Colonic mucosa (tissue), 4 donors: Measurements from ENCODE around the gene HLA-DQA1. TPM values are rescaled to one million over a fixed set of nuclear protein-coding genes. Genes with fewer than 3 reads are reported as not detected.

Experiments
- DNase-seq: peaks from one replicate; pipeline ENCODE4 v3.0.0-alpha.2; 2020
- H3K27ac ChIP-seq: fragments of 200-600 bp; one replicate; pipeline ENCODE4 v1.8.0; 2021
- H3K27me3 ChIP-seq: fragments of 200-600 bp; one replicate; pipeline ENCODE4 v1.8.0; 2021
- H3K36me3 ChIP-seq: fragments of 200-600 bp; one replicate; pipeline ENCODE4 v1.8.0; 2021
- H3K4me1 ChIP-seq: fragments of 200-600 bp; one replicate; pipeline ENCODE4 v1.8.0; 2021; ENCODE audit warnings: mild to moderate bottlenecking
- H3K4me3 ChIP-seq: fragments of 200-600 bp; one replicate; pipeline ENCODE4 v1.8.0; 2021
- H3K9ac ChIP-seq, 2 donors: one replicate each; pipeline ENCODE4 v1.7.0; 2013; ENCODE audit warnings: control low read depth in 2 of 2, low read depth in 2 of 2, low read length in 2 of 2
- H3K9me3 ChIP-seq: fragments of 200-600 bp; one replicate; pipeline ENCODE4 v1.8.0; 2021
- intact Hi-C: fragments of 100-400 bp; cut with DNase I; formaldehyde crosslinking; loops from one replicate; pipeline ENCODE4 v1.14.1; 2022
- total RNA-seq, 2 donors: library from RNA; stranded (reverse); fragmentation: NEBNext Ultra II Directional in 1 of 2; extraction: Animal tissue kit (Norgen Biotek cat#: 25700) in 1 of 2; gene quantifications; one replicate each; pipeline ENCODE4 v1.2.1, GENCODE V29; 2021
- TF ChIP-seq, protein P1 (sequence below): fragments of 200-600 bp; IDR thresholded peaks from one replicate; pipeline ENCODE4 v1.8.0; 2022; ENCODE audit warnings: antibody characterized with exemption, mild to moderate bottlenecking
- donor health status: healthy.
- donor health status: DM: no; HTN: no; CAD: no.
- donor health status: DM: no; HTN: no; CAD: no.

Gene HLA-DQA1
- total RNA-seq, 2 donors from 2014 or later: 8.1 to 13.5 TPM

DNA sequence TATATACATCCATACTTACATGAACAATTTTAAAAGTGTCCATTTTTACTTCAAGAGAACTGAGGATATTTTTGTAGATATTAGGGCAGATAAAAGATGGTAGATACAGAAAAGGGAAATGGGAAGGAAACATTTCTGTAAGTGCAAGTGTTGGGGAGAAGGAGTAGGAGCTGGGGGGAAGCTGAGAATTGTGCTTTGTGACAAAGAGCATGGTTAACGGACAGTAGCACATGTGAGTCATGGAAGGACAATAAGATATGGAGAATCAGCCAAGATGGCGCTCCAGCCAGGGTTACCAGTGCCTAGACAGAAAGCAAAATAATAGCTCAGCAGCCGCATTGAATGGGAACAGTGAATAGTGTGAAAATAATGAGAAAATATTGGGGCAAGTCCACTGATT is 34.8 kb upstream of the HLA-DQA1 start:
- no peaks in the 10 kb centered on the region for H3K36me3 ChIP-seq
- no peaks in the 10 kb centered on the region for H3K4me1 ChIP-seq
- intact Hi-C loops: no loop called here
- DNase-seq: no peak
- no peak overlapping the region for H3K9ac ChIP-seq
- TF ChIP-seq, protein P1, sequence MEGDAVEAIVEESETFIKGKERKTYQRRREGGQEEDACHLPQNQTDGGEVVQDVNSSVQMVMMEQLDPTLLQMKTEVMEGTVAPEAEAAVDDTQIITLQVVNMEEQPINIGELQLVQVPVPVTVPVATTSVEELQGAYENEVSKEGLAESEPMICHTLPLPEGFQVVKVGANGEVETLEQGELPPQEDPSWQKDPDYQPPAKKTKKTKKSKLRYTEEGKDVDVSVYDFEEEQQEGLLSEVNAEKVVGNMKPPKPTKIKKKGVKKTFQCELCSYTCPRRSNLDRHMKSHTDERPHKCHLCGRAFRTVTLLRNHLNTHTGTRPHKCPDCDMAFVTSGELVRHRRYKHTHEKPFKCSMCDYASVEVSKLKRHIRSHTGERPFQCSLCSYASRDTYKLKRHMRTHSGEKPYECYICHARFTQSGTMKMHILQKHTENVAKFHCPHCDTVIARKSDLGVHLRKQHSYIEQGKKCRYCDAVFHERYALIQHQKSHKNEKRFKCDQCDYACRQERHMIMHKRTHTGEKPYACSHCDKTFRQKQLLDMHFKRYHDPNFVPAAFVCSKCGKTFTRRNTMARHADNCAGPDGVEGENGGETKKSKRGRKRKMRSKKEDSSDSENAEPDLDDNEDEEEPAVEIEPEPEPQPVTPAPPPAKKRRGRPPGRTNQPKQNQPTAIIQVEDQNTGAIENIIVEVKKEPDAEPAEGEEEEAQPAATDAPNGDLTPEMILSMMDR: no peak
- no peak overlapping the region for H3K27ac ChIP-seq
- H3K4me3 ChIP-seq: no peak overlapping the region
- H3K9me3 ChIP-seq: no peaks in the 10 kb centered on the region
- no peaks in the 10 kb centered on the region for H3K27me3 ChIP-seq

- TF ChIP-seq, protein P1: no peak
- DNase-seq: no peak
- intact Hi-C loops: no loop called here
- no peaks in the 10 kb centered on the region for H3K9me3 ChIP-seq
- no peaks in the 10 kb centered on the region for H3K4me1 ChIP-seq
- H3K27me3 ChIP-seq: no peaks in the 10 kb centered on the region
- H3K9ac ChIP-seq: no peak overlapping the region
- H3K27ac ChIP-seq: no peak overlapping the region
- H3K36me3 ChIP-seq: no peaks in the 10 kb centered on the region
- H3K4me3 ChIP-seq: no peak overlapping the region
Observed at GRCh38 chr6:32603222-32603621, 34.0 kb upstream of the HLA-DQA1 start.

GRCh38 chr6:32603888-32604287 is 33.3 kb upstream of the HLA-DQA1 start:
- H3K36me3 ChIP-seq: no peaks in the 10 kb centered on the region
- H3K9ac ChIP-seq: no peak overlapping the region
- no peaks in the 10 kb centered on the region for H3K4me1 ChIP-seq
- DNase-seq: no peak
- TF ChIP-seq, protein P1: no peak
- H3K9me3 ChIP-seq: no peaks in the 10 kb centered on the region
- H3K4me3 ChIP-seq: no peak overlapping the region
- intact Hi-C loops: no loop called here
- no peaks in the 10 kb centered on the region for H3K27me3 ChIP-seq
- no peak overlapping the region for H3K27ac ChIP-seq

DNA sequence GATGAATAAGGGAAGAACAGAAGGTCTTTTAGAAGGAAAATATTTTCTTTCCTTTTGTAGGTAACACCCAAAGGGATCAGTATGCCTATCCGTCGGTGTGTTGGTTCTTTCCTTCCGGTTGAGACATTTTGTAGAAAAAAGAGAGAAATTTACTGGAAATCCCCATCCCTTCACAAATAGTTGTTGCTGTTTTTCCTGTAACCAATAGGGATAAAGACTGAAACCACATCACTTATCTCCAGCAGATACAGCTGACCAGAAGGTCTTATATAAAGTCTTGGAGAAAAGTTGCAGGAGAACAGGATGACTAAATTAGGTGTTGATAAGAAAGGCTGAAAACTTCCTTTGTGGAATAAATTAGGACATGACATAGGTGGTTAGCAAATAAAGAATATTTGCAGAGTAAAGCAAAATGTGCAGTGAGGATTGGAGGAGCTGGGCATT is 32.8 kb upstream of the HLA-DQA1 start:
- no peak overlapping the region for H3K9ac ChIP-seq
- H3K4me1 ChIP-seq: no peaks in the 10 kb centered on the region
- H3K9me3 ChIP-seq: no peaks in the 10 kb centered on the region
- H3K27ac ChIP-seq: no peak overlapping the region
- H3K4me3 ChIP-seq: no peak overlapping the region
- TF ChIP-seq, protein P1: no peak
- no peak for DNase-seq
- no peaks in the 10 kb centered on the region for H3K27me3 ChIP-seq
- H3K36me3 ChIP-seq: no peaks in the 10 kb centered on the region
- intact Hi-C loops: no loop called here

GRCh38 chr6:32607263-32607987 is 29.8 kb upstream of the HLA-DQA1 start:
- H3K27ac ChIP-seq: no peak overlapping the region
- intact Hi-C loops: no loop called here

More at GRCh38 chr6:32607263-32607987, 29.8 kb upstream of the HLA-DQA1 start:
- Histone ChIP-seq H3K36me3 (no peaks in the 10 kb centered on the region), H3K27me3 (no peaks in the 10 kb centered on the region), H3K9ac (no peak overlapping the region), H3K9me3 (no peaks in the 10 kb centered on the region), H3K4me3 (no peak overlapping the region), H3K4me1 (no peaks in the 10 kb centered on the region)
- TF ChIP-seq, protein P1: no peak
- DNase-seq: no peak
